Measurements from ENCODE around the gene TEK.

The TEK gene

GRCh38 chr9:27182421-27182820, 73.4 kb downstream of the TEK start:
- no peak overlapping the region for H3K4me3 ChIP-seq (ENCODE audit: low read length)
- H3K27ac ChIP-seq (ENCODE audit: low read length), result no peak overlapping the region
- TF ChIP-seq EZH2phosphoT487 (IDR thresholded peaks at IDR 0.05; ENCODE audit: low read depth), result no peak
- TF ChIP-seq CTCF (IDR thresholded peaks at IDR 0.05; ENCODE audit: low read depth, low read length), result no peak
- no peak overlapping the region for H2AFZ ChIP-seq (ENCODE audit: low read depth, low read length)
- no peaks in the 10 kb centered on the region for H3K4me1 ChIP-seq (ENCODE audit: low read length)
- no peaks in the 10 kb centered on the region for H3K36me3 ChIP-seq (replicated peaks; ENCODE audit: low read depth, low read length)
- no peaks in the 10 kb centered on the region for H4K20me1 ChIP-seq (ENCODE audit: insufficient read depth, low read length)
- peaks cover 2% of the 10 kb centered on the region; the same call in 1 of the 2 replicates for H3K27me3 ChIP-seq (ENCODE audit: low read depth, low read length)
- H3K9me3 ChIP-seq (ENCODE audit: insufficient read depth, low read length), result no peaks in the 10 kb centered on the region
- H3K9ac ChIP-seq (ENCODE audit: low read length), result no peak overlapping the region
- H3K4me2 ChIP-seq (ENCODE audit: low read length), result no peak overlapping the region
- no peaks in the 10 kb centered on the region for H3K79me2 ChIP-seq (ENCODE audit: low read length)

GRCh38 chr9:27183131-27183530, 74.1 kb downstream of the TEK start:
- H3K9ac ChIP-seq (ENCODE audit: low read length), result no peak overlapping the region
- H3K27me3 ChIP-seq (ENCODE audit: low read depth, low read length), result peaks cover 2% of the 10 kb centered on the region; the same call in 1 of the 2 replicates
- no peaks in the 10 kb centered on the region for H3K79me2 ChIP-seq (ENCODE audit: low read length)
- no peaks in the 10 kb centered on the region for H3K36me3 ChIP-seq (replicated peaks; ENCODE audit: low read depth, low read length)
- no peaks in the 10 kb centered on the region for H3K4me1 ChIP-seq (ENCODE audit: low read length)
- no peak overlapping the region for H3K4me2 ChIP-seq (ENCODE audit: low read length)
- H3K27ac ChIP-seq (ENCODE audit: low read length), result no peak overlapping the region
- TF ChIP-seq EZH2phosphoT487 (IDR thresholded peaks at IDR 0.05; ENCODE audit: low read depth), result no peak
- TF ChIP-seq CTCF (IDR thresholded peaks at IDR 0.05; ENCODE audit: low read depth, low read length), result no peak
- no peak overlapping the region for H2AFZ ChIP-seq (ENCODE audit: low read depth, low read length)
- H4K20me1 ChIP-seq (ENCODE audit: insufficient read depth, low read length), result no peaks in the 10 kb centered on the region
- no peak overlapping the region for H3K4me3 ChIP-seq (ENCODE audit: low read length)
- no peaks in the 10 kb centered on the region for H3K9me3 ChIP-seq (ENCODE audit: insufficient read depth, low read length)

GRCh38 chr9:27183701-27184100, 74.7 kb downstream of the TEK start:
- H3K4me3 ChIP-seq (ENCODE audit: low read length), result no peak overlapping the region
- H3K4me1 ChIP-seq (ENCODE audit: low read length), result no peaks in the 10 kb centered on the region
- no peaks in the 10 kb centered on the region for H3K36me3 ChIP-seq (replicated peaks; ENCODE audit: low read depth, low read length)
- H4K20me1 ChIP-seq (ENCODE audit: insufficient read depth, low read length), result no peaks in the 10 kb centered on the region
- peaks cover 2% of the 10 kb centered on the region; the same call in 1 of the 2 replicates for H3K27me3 ChIP-seq (ENCODE audit: low read depth, low read length)
- H3K9ac ChIP-seq (ENCODE audit: low read length), result no peak overlapping the region
- no peak overlapping the region for H3K27ac ChIP-seq (ENCODE audit: low read length)
- H3K9me3 ChIP-seq (ENCODE audit: insufficient read depth, low read length), result no peaks in the 10 kb centered on the region
- no peak overlapping the region for H3K4me2 ChIP-seq (ENCODE audit: low read length)
- H3K79me2 ChIP-seq (ENCODE audit: low read length), result no peaks in the 10 kb centered on the region
- H2AFZ ChIP-seq (ENCODE audit: low read depth, low read length), result no peak overlapping the region
- TF ChIP-seq CTCF (IDR thresholded peaks at IDR 0.05; ENCODE audit: low read depth, low read length), result no peak
- TF ChIP-seq EZH2phosphoT487 (IDR thresholded peaks at IDR 0.05; ENCODE audit: low read depth), result no peak

GRCh38 chr9:27184556-27185351, 75.7 kb downstream of the TEK start:
- no peaks in the 10 kb centered on the region for H3K79me2 ChIP-seq (ENCODE audit: low read length)
- H3K9me3 ChIP-seq (ENCODE audit: insufficient read depth, low read length), result no peaks in the 10 kb centered on the region
- no peak overlapping the region for H3K4me3 ChIP-seq (ENCODE audit: low read length)
- no peaks in the 10 kb centered on the region for H3K27me3 ChIP-seq (ENCODE audit: low read depth, low read length)
- H4K20me1 ChIP-seq (ENCODE audit: insufficient read depth, low read length), result no peaks in the 10 kb centered on the region
- no peak overlapping the region for H3K27ac ChIP-seq (ENCODE audit: low read length)
- H3K36me3 ChIP-seq (replicated peaks; ENCODE audit: low read depth, low read length), result no peaks in the 10 kb centered on the region
- no peak overlapping the region for H3K4me2 ChIP-seq (ENCODE audit: low read length)
- no peaks in the 10 kb centered on the region for H3K4me1 ChIP-seq (ENCODE audit: low read length)
- H3K9ac ChIP-seq (ENCODE audit: low read length), result no peak overlapping the region
- no peak overlapping the region for H2AFZ ChIP-seq (ENCODE audit: low read depth, low read length)
- TF ChIP-seq CTCF (IDR thresholded peaks at IDR 0.05; ENCODE audit: low read depth, low read length), result no peak
- TF ChIP-seq EZH2phosphoT487 (IDR thresholded peaks at IDR 0.05; ENCODE audit: low read depth), result no peak

Measured in OCI-LY3 (cell line).